A549 treated with RU486 at 1 μM for 4 hours (cell line): Measurements from ENCODE around the gene ZNF791. TPM values are rescaled to one million over a fixed set of nuclear protein-coding genes. Genes with fewer than 3 reads are reported as not detected.

Source experiments
- total RNA-seq: library from RNA; stranded (reverse); fragments of 200-300 nt; extraction: Qiagen RNA extraction; gene quantifications from 5 replicates; pipeline ENCODE4 v1.2.3, GENCODE V29; 2022; ENCODE audit warnings: low read depth

ZNF791 gene
- total RNA-seq = 4.3 to 6.2 TPM (median 5.3 TPM) in 5 replicates

DNA sequence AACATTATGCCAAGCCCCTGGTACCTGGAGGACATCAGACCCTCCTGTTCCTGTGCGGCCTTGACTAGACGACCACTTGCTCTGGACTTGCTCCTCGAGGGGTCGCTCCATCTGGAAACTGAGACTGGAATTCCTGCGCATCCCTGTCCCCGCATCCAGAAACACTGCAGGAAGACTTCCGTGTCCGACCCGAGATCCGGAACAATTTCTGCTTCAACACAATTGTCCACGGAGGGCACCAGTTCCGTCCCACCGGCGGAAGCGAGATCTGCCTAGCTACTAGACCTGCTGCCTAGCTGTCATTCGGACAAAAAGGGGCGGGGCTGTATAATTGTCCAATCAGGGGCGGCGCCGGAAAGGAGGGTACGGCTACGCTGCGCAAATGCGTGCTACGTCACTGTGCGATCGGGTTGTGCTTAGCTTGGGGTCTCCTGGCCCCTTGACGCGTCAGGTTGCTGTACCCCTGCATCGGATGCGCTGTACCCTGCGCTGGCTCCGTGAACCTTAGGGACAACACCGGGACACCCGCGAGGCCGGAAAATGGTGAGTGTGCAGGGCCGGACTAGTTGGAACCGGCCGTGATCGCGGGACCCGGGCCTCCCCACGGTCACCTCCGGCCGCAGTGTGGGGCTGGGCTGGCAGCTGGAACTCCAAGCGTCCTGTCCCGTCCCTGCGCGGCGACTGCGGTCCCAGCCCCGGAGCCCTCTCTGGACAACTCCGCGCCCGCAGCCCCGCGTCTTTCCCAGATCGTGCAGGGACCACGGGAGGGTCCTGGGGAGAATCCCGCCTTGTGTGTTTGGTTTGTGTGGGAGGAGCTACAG, at the start of gene ZNF791, which contains the start of gene ZNF490:
ZNF791 (plus strand) TSS at position 381 of the 821 bp plus-strand sequence; CDS start at position 541, 160 bp downstream.
ZNF490 (minus strand) TSS at position 274 of the 821 bp plus-strand sequence; CDS start at position 141, 133 bp downstream.

DNA sequence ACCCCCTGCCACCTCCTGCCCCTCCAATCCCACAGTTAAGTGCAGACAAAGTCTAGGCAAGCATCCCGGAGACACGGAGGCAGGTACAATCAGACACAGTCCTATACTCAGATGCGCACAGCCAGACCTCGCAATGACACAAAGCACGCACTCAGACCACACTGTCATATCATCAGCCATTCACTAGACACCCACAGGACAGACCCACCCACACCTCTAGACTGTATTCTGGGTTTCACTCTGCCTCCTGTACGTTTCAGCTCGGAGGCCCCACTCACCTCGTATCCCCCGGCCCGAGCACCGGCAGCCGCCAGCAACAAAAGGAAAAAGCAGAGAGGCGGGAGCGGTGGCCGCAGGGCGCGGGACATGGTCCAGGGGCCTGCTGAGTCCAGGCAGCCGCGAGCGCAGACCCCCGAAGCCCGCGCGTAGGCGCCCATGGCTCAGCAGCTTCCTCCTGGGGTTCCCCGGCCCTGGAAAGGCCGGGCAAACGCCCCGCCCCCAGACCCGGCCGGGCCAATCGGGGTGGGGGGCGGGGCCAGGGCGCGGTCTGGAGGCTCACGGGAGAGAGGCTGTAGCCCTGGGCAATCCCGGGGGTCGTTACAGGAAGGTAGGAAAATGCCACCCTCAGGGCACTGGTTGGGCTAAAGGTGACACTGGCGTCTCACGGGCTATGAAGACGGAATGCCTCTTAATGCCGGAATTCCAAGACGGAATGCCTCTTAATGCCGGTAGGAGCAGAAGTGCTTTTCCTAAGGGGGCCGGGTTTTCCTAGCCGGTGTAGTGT, 55.7 kb downstream of the ZNF791 start, which contains the start of the genes MAN2B1 and WDR83:
MAN2B1 (minus strand) TSS at position 478 of the 784 bp plus-strand sequence; CDS start at position 437, 41 bp downstream.
WDR83 (plus strand) TSS at position 543 of the 784 bp plus-strand sequence. CDS start 2,984 bp downstream, outside the sequence.

GRCh38 chr19:12681074-12681987, 70.6 kb downstream of the ZNF791 start, which contains the start of gene DHPS:
TSS of gene DHPS (minus strand) at chr19:12681880. CDS start at chr19:12681766, 114 bp downstream.

Other genes with a start within 250 kb of the ZNF791 start
- not detected in 5 replicates for gene ZNF442, start 245.2 kb upstream of the ZNF791 start, total RNA-seq
- gene ZNF799, start 209.6 kb upstream of the ZNF791 start, total RNA-seq = 1.2 to 2.2 TPM (median 1.5 TPM) in 5 replicates
- gene ZNF443, start 169.9 kb upstream of the ZNF791 start, total RNA-seq = 0.76 to 1.5 TPM (median 0.99 TPM) in 5 replicates
- gene ZNF709, start 126.1 kb upstream of the ZNF791 start, total RNA-seq = 0.05 TPM in 1 of 5 replicates, not detected in the others
- gene ZNF564, start 59.4 kb upstream of the ZNF791 start, total RNA-seq = 0.95 to 2.9 TPM (median 2.1 TPM) in 5 replicates
- 0.45 to 0.81 TPM (median 0.66 TPM) in 5 replicates for gene ZNF490, start 107 bp upstream of the ZNF791 start, total RNA-seq
- gene MAN2B1, start 55.8 kb downstream of the ZNF791 start, total RNA-seq = 16.4 to 21.2 TPM (median 17.4 TPM) in 5 replicates
- gene WDR83, start 55.9 kb downstream of the ZNF791 start, total RNA-seq = 7.9 to 11.6 TPM (median 10.0 TPM) in 5 replicates
- gene DHPS, start 71.0 kb downstream of the ZNF791 start, total RNA-seq = 40.7 to 54.1 TPM (median 49.5 TPM) in 5 replicates
- gene GNG14, start 77.1 kb downstream of the ZNF791 start, total RNA-seq = not detected in 5 replicates
- gene FBXW9, start 85.7 kb downstream of the ZNF791 start, total RNA-seq = 8.2 to 13.6 TPM (median 11.5 TPM) in 5 replicates
- 27.4 to 35.2 TPM (median 32.5 TPM) in 5 replicates for gene TNPO2, start 113.0 kb downstream of the ZNF791 start, total RNA-seq
- 156 to 216 TPM (median 205 TPM) in 5 replicates for gene TRIR, start 123.8 kb downstream of the ZNF791 start, total RNA-seq
- 70.9 to 96.0 TPM (median 93.4 TPM) in 5 replicates for gene GET3, start 126.6 kb downstream of the ZNF791 start, total RNA-seq
- 0.05 to 0.14 TPM in 2 of 5 replicates, not detected in the others for gene BEST2, start 140.9 kb downstream of the ZNF791 start, total RNA-seq
- 8.1 to 12.5 TPM (median 9.9 TPM) in 5 replicates for gene HOOK2, start 164.6 kb downstream of the ZNF791 start, total RNA-seq
- gene JUNB, start 180.6 kb downstream of the ZNF791 start, total RNA-seq = 86.0 to 165 TPM (median 133 TPM) in 5 replicates
- 0.48 to 1.4 TPM (median 0.76 TPM) in 5 replicates for gene PRDX2, start 190.9 kb downstream of the ZNF791 start, total RNA-seq
- gene THSD8, start 191.1 kb downstream of the ZNF791 start, total RNA-seq = 0.70 to 17.2 TPM (median 12.5 TPM) in 4 of 5 replicates, not detected in the other
- gene RNASEH2A, start 195.7 kb downstream of the ZNF791 start, total RNA-seq = 32.3 to 49.1 TPM (median 44.2 TPM) in 5 replicates
- gene RTBDN, start 223.7 kb downstream of the ZNF791 start, total RNA-seq = 0.10 to 0.34 TPM (median 0.22 TPM) in 4 of 5 replicates, not detected in the other
- gene MAST1, start 227.6 kb downstream of the ZNF791 start, total RNA-seq = 1.1 to 2.5 TPM (median 1.6 TPM) in 5 replicates